Measurements from ENCODE around the gene RFX4. TPM values are rescaled to one million over a fixed set of nuclear protein-coding genes. Genes with fewer than 3 reads are reported as not detected.

Gene RFX4
- total and polyA plus RNA-seq, 2 of the 8 experiments (the other 6 are each of a cell fraction or from before 2014, with no cell fraction given): 0.06 TPM; not detected in 1

DNA sequence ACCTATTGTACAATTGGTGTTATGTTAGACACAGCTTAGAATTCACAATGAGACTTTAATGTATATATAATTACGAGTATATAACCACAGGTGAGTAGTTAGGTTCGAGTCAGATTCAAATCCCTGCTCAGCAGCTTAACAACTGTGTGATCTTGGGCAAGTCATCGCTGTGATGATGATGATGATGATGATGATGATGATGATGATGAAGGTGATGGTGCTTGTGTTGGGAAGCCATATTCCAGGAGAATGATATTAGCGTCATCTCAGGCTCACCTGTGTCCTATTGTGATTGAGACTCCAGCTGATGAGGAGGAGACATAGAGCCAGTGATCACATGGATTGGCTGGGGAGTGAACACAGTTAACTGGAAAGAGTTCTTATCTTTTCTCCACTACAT lies 16.5 kb downstream of the RFX4 start:
- no peak overlapping the region for H3K18ac ChIP-seq (ENCODE audit: extremely low read depth, low read length)
- POLR2A ChIA-PET (ENCODE audit: partially characterized antibody): no interaction called here
- no peak overlapping the region for H3K4me3 ChIP-seq (ENCODE audit: extremely low read depth in 1 of 4, insufficient read depth in 2 of 4, low read depth in 3 of 4, low read length in 4 of 4)
- DNase-seq (ENCODE audit: low read depth in 1 of 2, low spot score in 2 of 2): no peak
- 0 out of 2 replicates have a peak, but pooled peaks cover 4% of the 10 kb centered on the region for H3K23me2 ChIP-seq (ENCODE audit: low read depth, low read length)
- no peak overlapping the region for H3K9ac ChIP-seq (replicated peaks in 1 of 4; ENCODE audit: extremely low read depth in 1 of 4, low read depth in 3 of 4, low read length in 3 of 4)
- no peak overlapping the region for H2BK5ac ChIP-seq (ENCODE audit: low read depth, low read length)
- H4K5ac ChIP-seq (ENCODE audit: insufficient read length, low read depth, low read length): no peak overlapping the region
- no peaks in the 10 kb centered on the region for H3K9me3 ChIP-seq (ENCODE audit: insufficient read depth in 2 of 2, low read depth in 1 of 2, low read length in 1 of 2)
- H3K27me3 ChIP-seq (replicated peaks in 1 of 4; ENCODE audit: control insufficient read depth in 3 of 4, extremely low read depth in 1 of 4, insufficient read depth in 3 of 4, low read length in 3 of 4): peaks cover 0 to 10% (median 6%) of the 10 kb centered on the region in 4 experiments; a peak in 4 of 7 replicates
- H3K79me1 ChIP-seq (ENCODE audit: low read depth, low read length): no peaks in the 10 kb centered on the region
- H4K91ac ChIP-seq (replicated peaks; ENCODE audit: insufficient read length, low read length): no peak overlapping the region
- no peak overlapping the region for H4K8ac ChIP-seq (ENCODE audit: extremely low read depth, insufficient read depth, low read length)
- H3K79me2 ChIP-seq (ENCODE audit: control insufficient read depth in 1 of 2, insufficient read depth in 2 of 2, low read length in 2 of 2): no peaks in the 10 kb centered on the region
- CTCF ChIA-PET (ENCODE audit: partially characterized antibody): interaction anchor here (0.7 to 1.3 kb wide), 2 partner anchors 12 to 45 kb away, joined by 3 to 4 read pairs; no protein-coding TSS in a partner anchor
- H3K36me3 ChIP-seq (ENCODE audit: control insufficient read depth in 2 of 4, insufficient read depth in 4 of 4, low read length in 3 of 4): no peaks in the 10 kb centered on the region
- H2AFZ ChIP-seq (ENCODE audit: low read length): no peak overlapping the region
- 91% methylated on average over 4 of the region's 4 CpGs; no CpG with 5 or more reads in 1 of the 2 experiments for WGBS, 2 experiments (ENCODE audit: extremely low coverage in 1 of 2, insufficient coverage in 1 of 2, insufficient read length in 1 of 2, insufficient replicate concordance in 2 of 2, low coverage in 1 of 2, low lambda C conversion rate in 2 of 2, missing lambda C conversion rate in 1 of 2)
- no peak overlapping the region for H3K14ac ChIP-seq (ENCODE audit: insufficient read length)
- H2BK15ac ChIP-seq (ENCODE audit: low read length): no peak overlapping the region
- no peak overlapping the region for H3K23ac ChIP-seq (ENCODE audit: insufficient read length)
- H3K4me2 ChIP-seq (ENCODE audit: insufficient read depth in 1 of 2, low read depth in 2 of 2, low read length in 2 of 2): no peak overlapping the region
- H2AK5ac ChIP-seq (ENCODE audit: low read depth, low read length): 0 out of 2 replicates have a peak overlapping the region, but pooled peaks have one; percentile 83
- no peak overlapping the region for H2BK12ac ChIP-seq (ENCODE audit: low read depth, low read length)
- H3K27ac ChIP-seq (ENCODE audit: low read depth, low read length): no peak overlapping the region
- H2BK120ac ChIP-seq (replicated peaks; ENCODE audit: low read depth, low read length): no peak overlapping the region
- no peak overlapping the region for H2BK20ac ChIP-seq (ENCODE audit: low read length)
- no peak for FAIRE-seq
- peaks cover 6 to 13% (median 11%) of the 10 kb centered on the region in 4 experiments for H3K4me1 ChIP-seq (replicated peaks in 1 of 4; ENCODE audit: control insufficient read depth in 3 of 4, insufficient read depth in 4 of 4, low read length in 3 of 4)
- no peak overlapping the region for H3K56ac ChIP-seq (replicated peaks; ENCODE audit: insufficient read length, low read depth, low read length)
- H3K4ac ChIP-seq (replicated peaks; ENCODE audit: insufficient read length, low read depth, low read length): no peak overlapping the region
- H4K20me1 ChIP-seq (replicated peaks in 1 of 2; ENCODE audit: control insufficient read depth in 1 of 2, insufficient read depth in 2 of 2, low read length in 2 of 2): no peaks in the 10 kb centered on the region
- TF ChIP-seq CREB1 (IDR thresholded peaks at IDR 0.05) (no peak), CHD1 (IDR thresholded peaks at IDR 0.05; ENCODE audit: low read depth, low read length) (no peak), JUN (IDR thresholded peaks at IDR 0.05; ENCODE audit: low read depth, low read length) (no peak), TBP (IDR thresholded peaks at IDR 0.05; ENCODE audit: low read depth, low read length) (no peak), SP1 (IDR thresholded peaks at IDR 0.05; ENCODE audit: low read depth, low read length) (no peak), NANOG (IDR thresholded peaks at IDR 0.05; ENCODE audit: insufficient read depth, low read depth, low read length, poor library complexity, severe bottlenecking) (no peak), RFX5 (IDR thresholded peaks at IDR 0.05; ENCODE audit: borderline replicate concordance, low read depth, low read length) (no peak), SRF (IDR thresholded peaks at IDR 0.05; ENCODE audit: low read depth, low read length) (no peak), SP2 (IDR thresholded peaks at IDR 0.05; ENCODE audit: low read length) (no peak), EZH2 (IDR thresholded peaks at IDR 0.05; ENCODE audit: low read depth, low read length, severe bottlenecking) (no peak), FOSL1 (IDR thresholded peaks at IDR 0.05; ENCODE audit: insufficient read depth, low read depth, low read length) (no peak), KDM1A (IDR thresholded peaks at IDR 0.05; ENCODE audit: borderline replicate concordance, low read length) (no peak), CBX8 (IDR thresholded peaks at IDR 0.05; ENCODE audit: borderline replicate concordance, low read depth, low read length) (no peak), USF2 (IDR thresholded peaks at IDR 0.05; ENCODE audit: low read length) (no peak)
